GM18951 (cell line): ENCODE data around the gene ANKRD17.

Experiments
- POLR2A ChIP-seq: IDR thresholded peaks from 4 replicates; pipeline ENCODE4 v1.6.1; 2011; ENCODE audit warnings: mild to moderate bottlenecking; ENCODE audit not compliant: insufficient read length, insufficient read depth; ENCODE audit errors: extremely low read depth
- in situ Hi-C: fragments of 300-500 bp; cut with MboI; formaldehyde crosslinking; loops from one replicate; pipeline ENCODE4 v1.12.0; 2022; ENCODE audit warnings: low sequenced_read_pairs, mixed read lengths, inconsistent platforms; ENCODE audit not compliant: unreplicated experiment

ANKRD17 gene

DNA sequence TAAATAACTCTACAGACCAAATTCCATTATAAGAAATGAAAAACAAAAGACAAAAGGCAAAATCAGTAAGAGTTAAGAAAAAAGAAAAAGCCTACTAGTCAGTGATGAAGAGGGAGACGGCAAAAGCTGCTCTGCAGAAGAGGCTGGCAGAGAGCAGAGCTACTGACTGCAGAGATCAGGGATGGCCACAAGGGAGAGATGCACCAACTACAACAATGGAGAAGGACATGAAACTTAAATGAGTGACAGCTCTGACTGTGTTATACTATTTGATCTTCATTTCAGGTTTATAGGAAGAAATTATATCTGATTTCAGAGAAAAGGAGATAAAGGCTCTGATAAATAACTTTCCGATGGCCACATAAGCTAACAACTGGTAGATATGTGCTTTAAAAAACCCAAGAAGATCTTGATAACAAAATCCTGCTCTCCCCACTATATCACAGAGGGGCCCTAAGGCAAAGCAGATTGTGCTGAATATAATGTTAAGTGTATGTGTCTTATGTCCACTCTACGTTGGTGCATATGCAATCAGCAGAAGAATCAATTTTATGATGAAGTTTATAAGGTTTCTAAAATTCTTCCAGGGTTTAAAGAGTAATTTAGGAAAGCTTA, 130.7 kb downstream of the ANKRD17 start:
- no peak for TF ChIP-seq POLR2A
- in situ Hi-C loops = no loop called here

DNA sequence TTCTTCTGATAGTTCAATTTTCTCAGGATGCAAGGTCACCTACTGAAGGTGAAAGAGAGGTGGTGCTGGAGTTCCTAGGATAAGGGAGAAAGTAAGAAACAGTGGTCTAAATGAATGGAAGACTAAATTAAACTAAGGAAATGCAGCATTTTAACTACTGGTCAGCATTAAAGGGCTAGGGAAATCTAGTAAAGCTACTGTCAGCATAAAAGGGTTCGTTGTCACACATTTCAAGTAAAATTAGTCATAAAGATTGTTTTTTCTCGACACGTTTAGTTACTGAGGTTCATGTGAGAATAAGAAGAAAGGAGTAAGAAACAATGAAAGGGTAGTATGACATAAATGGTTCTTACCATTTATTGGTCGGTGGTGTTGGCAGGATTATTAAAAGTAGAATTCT, 149.1 kb downstream of the ANKRD17 start:
- in situ Hi-C loops = no loop called here
- TF ChIP-seq POLR2A = no peak

- in situ Hi-C loops = no loop called here
- TF ChIP-seq POLR2A = no peak
Measured at GRCh38 chr4:73104695-73105094, 153.9 kb downstream of the ANKRD17 start.

DNA sequence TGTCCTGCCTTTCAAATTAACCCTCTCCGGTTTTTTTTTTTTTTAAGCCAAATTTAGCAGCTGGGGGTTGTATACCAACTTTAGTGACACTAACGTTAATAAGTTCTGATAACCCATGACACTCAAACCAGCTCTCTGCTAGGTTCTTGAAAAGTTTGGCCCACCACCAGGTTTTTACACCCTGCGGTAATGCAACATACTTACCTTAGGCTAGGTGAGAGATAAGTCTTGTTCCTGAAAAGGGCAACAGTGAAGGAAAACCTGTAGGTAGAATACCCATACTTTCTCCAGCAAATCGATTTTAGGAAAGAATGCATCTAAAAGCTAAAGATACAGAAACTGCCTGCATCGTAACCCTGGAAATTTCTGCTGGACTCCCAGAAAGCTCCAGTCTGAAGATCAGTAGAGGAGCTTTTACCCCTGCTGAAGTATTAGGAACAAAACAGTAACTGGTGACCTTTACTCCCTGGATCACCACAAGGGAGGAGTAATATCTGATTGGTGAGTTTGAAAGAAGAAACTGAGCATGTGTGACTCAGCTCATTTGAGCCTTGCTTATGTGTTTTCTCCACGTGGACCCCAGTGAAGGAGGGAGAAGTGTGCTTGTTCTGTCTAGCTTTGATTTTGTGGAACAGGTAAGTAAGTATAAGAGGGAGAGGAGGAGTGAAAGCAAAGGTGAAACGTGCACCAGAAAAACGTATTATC, 154.6 kb downstream of the ANKRD17 start:
- in situ Hi-C loops = no loop called here
- TF ChIP-seq POLR2A = no peak

DNA sequence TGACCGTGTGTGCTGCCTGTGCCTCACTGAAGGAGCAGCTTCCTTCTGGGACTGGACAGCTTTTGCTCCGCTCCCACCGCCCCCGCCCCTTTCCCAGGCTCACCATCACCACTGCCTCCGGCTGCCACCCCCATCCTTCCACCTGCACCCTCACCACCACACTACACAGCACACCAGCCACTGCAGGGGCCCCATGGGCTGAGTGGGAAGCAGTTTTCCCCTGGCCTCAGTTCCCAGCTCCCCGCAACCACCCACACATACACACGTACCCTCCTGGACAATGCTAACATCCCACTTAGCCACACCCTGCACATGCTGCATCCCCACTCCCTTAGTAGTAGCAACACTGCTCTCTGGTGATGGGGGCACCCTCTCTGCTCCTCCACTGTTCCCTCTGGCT, 159.5 kb downstream of the ANKRD17 start:
- in situ Hi-C loops = no loop called here
- no peak for TF ChIP-seq POLR2A

DNA sequence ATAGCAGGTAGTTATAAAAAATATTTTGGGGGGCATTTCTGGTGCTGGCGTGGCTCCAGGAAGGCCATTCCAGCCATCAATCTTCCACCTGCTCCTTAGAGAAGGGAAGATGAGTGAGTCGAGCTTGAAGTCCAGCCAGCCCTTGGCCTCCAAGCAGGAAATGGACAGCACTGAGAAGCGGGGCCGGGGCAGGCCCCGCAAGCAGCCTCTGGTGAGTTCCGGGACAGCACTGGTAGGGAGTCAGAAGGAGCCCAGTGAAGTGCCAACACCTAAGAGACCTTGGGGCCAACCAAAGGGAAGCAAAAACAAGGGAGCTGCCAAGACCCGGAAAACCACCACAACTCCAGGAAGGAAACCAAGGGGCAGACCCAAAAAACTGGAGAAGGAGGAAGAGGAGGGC, 159.9 kb downstream of the ANKRD17 start:
- in situ Hi-C loops = no loop called here
- TF ChIP-seq POLR2A = no peak

DNA sequence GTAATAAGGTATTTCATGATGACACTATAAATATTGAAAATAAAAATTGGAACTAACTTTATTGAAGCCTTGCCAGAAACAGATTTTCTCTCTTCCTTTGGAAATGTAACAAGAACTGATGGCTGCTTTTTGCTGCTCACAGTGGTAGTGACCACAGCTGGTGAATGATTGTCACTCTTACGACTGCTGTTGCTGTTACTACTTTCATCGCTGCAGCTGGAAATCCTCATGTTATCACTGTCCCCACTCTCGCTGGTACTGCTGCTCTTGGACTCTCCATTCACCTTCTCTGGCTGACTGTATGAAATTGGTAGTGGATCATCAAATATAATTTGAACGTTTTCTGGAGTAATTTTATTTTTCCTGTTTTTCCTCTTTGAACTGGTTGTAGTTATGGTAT, 160.6 kb downstream of the ANKRD17 start:
- no peak for TF ChIP-seq POLR2A
- in situ Hi-C loops = no loop called here

- in situ Hi-C loops = no loop called here
- no peak for TF ChIP-seq POLR2A
Measured at GRCh38 chr4:73092868-73093267, 165.7 kb downstream of the ANKRD17 start.

DNA sequence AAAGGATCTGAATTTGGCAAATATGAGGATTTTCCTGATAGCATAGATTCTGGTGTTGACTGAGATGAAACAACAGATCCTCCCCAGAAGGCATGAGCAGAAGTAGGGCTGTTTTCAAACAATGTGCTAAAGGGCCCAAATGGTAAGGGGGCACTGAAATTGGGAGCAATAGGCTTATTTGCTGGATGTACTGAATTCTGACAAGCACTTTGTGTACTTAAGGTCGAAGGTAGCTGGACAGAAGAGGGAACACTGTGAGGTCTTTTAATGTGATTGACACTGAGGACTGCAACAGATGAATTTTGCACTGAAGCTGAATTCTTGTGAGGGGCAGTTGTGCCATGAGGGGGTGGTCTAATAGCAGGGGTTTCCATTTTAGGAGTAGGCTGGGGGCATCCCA, 167.9 kb downstream of the ANKRD17 start:
- no peak for TF ChIP-seq POLR2A
- in situ Hi-C loops = no loop called here

- TF ChIP-seq POLR2A = no peak
Measured at GRCh38 chr4:73087871-73088270, 170.7 kb downstream of the ANKRD17 start.

GRCh38 chr4:73086095-73086868, 172.3 kb downstream of the ANKRD17 start:
- in situ Hi-C loops = no loop called here

More at GRCh38 chr4:73087871-73088270, 170.7 kb downstream of the ANKRD17 start:
- in situ Hi-C loops = no loop called here

DNA sequence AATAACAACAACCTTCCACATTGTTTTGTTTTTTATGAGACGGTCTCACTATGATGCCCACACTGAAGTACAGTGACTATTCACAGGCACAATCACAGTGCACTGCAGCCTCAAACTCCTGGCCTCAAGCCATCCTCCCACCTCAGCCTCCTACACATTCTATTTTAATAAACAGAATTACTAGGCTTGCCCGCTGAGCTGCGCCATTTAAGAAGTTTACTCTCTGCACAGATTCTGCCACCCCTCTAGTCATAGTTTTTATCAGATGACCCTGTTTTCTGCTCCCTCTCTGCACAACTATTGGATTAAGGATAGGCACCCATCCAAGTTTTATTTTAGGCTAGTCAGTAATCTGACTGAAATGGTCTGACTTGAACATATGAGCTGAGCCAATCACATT, 177.8 kb downstream of the ANKRD17 start:
- in situ Hi-C loops = no loop called here
- no peak for TF ChIP-seq POLR2A

More at GRCh38 chr4:73086095-73086868, 172.3 kb downstream of the ANKRD17 start:
- no peak for TF ChIP-seq POLR2A

DNA sequence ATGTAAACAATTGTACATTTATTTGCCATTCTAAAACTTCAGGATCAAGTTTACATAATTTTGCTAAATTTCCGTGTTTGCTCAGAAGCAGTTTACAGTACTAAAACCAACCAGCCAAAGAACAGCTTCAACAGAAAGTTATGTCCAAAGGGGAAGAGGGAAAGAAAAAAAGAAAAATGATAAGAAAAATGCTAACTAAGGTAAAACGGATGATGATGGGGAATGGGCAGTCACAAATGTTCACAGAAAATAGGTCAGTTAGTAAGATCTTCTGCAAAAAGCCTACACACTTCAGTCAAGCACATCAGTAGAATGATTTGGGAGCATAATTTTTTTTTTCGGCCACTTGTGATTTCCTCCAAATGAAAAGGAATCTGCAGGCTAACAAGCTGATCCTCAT, 182.8 kb downstream of the ANKRD17 start:
- no peak for TF ChIP-seq POLR2A
- in situ Hi-C loops = no loop called here

GRCh38 chr4:73070074-73070390, 188.6 kb downstream of the ANKRD17 start:
- in situ Hi-C loops = no loop called here
- TF ChIP-seq POLR2A = no peak
